SU-DHL-6 (cell line): Measurements from ENCODE around the gene MMP23B.

ENCODE experiments used
- CTCF ChIP-seq: fragments of 200-600 bp; sonication (generic); IDR thresholded peaks from one replicate; pipeline ENCODE4 v1.5.1; 2017; ENCODE audit warnings: antibody characterized with exemption, mild to moderate bottlenecking, low read length, moderate library complexity; ENCODE audit not compliant: insufficient read depth, poor library complexity, severe bottlenecking
- EZH2phosphoT487 ChIP-seq: fragments of 200-600 bp; sonication (generic), shearing (Covaris generic); conservative IDR thresholded peaks from 2 replicates; pipeline ENCODE4 v1.6.1; 2018; ENCODE audit warnings: mild to moderate bottlenecking, antibody characterized with exemption, low read length, moderate library complexity, mixed read lengths

- TF ChIP-seq CTCF (no peak), EZH2phosphoT487 (no peak)
Observed at GRCh38 chr1:1617516-1617915, 14.5 kb upstream of the MMP23B start.
